Measurements from ENCODE around the gene CFAP92. TPM values are rescaled to one million over a fixed set of nuclear protein-coding genes. Genes with fewer than 3 reads are reported as not detected.
"Not testable (repeated sequence)": the region's sequence is repeated elsewhere in the genome, so short reads cannot be mapped to it uniquely, and the experiment has no call there.

Gene CFAP92
- total and polyA plus RNA-seq, 2 donors (not counting 3 experiments of a cell fraction or from before 2014, with no cell fraction given), result 0.04 to 0.62 TPM

- dilution Hi-C loops (cut with MboI; ENCODE audit: extremely low pct_ligation_motif_present, low sequenced_read_pairs), result no loop called here
- H3K4me2 ChIP-seq (ENCODE audit: insufficient read depth, low read length), result no peak overlapping the region
- H3K36me3 ChIP-seq (ENCODE audit: control insufficient read depth in 2 of 2, extremely low read depth in 1 of 2, insufficient read depth in 2 of 2, low read length in 2 of 2), result no peaks in the 10 kb centered on the region
- H2AFZ ChIP-seq (ENCODE audit: low read depth, low read length), result no peak overlapping the region
- ChIA-PET CTCF (no interaction called here), POLR2A (no interaction called here)
- no peaks in the 10 kb centered on the region for H4K20me1 ChIP-seq (replicated peaks; ENCODE audit: control insufficient read depth, extremely low read depth, insufficient read depth, low read length)
- FAIRE-seq (no peak), DNase-seq (ENCODE audit: low read depth, low spot score) (no peak)
- no peak overlapping the region for H3K4me3 ChIP-seq (replicated peaks in 1 of 3; ENCODE audit: insufficient read depth in 1 of 3, low read depth in 1 of 3, low read length in 3 of 3)
- H3K27ac ChIP-seq (ENCODE audit: insufficient read depth, low read depth, low read length), result no peak overlapping the region
- no peaks in the 10 kb centered on the region for H3K4me1 ChIP-seq (ENCODE audit: control insufficient read depth, extremely low read depth, insufficient read depth, low read length)
- H3K9ac ChIP-seq (replicated peaks; ENCODE audit: extremely low read depth, insufficient read depth, low read length), result no peak overlapping the region
- BruUV-seq (replicated peaks), result no TSS peak
- peaks cover 5% of the 10 kb centered on the region for H3K9me3 ChIP-seq (replicated peaks; ENCODE audit: control insufficient read depth, insufficient read depth, low read length)
- no peaks in the 10 kb centered on the region for H3K79me2 ChIP-seq (ENCODE audit: control insufficient read depth, insufficient read depth, low read length)
- intact Hi-C loops (cut with micrococcal nuclease), result no loop called here
- H3K27me3 ChIP-seq (ENCODE audit: control insufficient read depth in 2 of 2, insufficient read depth in 2 of 2, low read length in 2 of 2), result peaks cover 2 to 7% of the 10 kb centered on the region in 2 experiments
- no peaks in the 10 kb centered on the region for H3K9me1 ChIP-seq (replicated peaks; ENCODE audit: control insufficient read depth, extremely low read depth, insufficient read depth, low read length)
- TF ChIP-seq MYC (IDR thresholded peaks at IDR 0.05; ENCODE audit: low read depth, low read length), result no peak
- no peak for TF ChIP-seq JUN (IDR thresholded peaks at IDR 0.05; ENCODE audit: borderline replicate concordance, insufficient read depth, insufficient read length, low read depth)
- TF ChIP-seq GATA2 (IDR thresholded peaks at IDR 0.05; ENCODE audit: insufficient read depth, insufficient read length, low read depth, low read length), result no peak
- no peak for TF ChIP-seq EZH2 (IDR thresholded peaks at IDR 0.05; ENCODE audit: borderline replicate concordance, low read depth, low read length, severe bottlenecking)
- no peak for TF ChIP-seq MAX (IDR thresholded peaks at IDR 0.05; ENCODE audit: insufficient read depth, insufficient read length)
- no peak for TF ChIP-seq POLR2AphosphoS5 (IDR thresholded peaks at IDR 0.05; ENCODE audit: insufficient read depth, low read depth, low read length)
- TF ChIP-seq FOS (IDR thresholded peaks at IDR 0.05; ENCODE audit: borderline replicate concordance, insufficient read depth, low read length), result no peak
- no peak for TF ChIP-seq POLR2A (IDR thresholded peaks at IDR 0.05; ENCODE audit: low read depth, low read length)
- TF ChIP-seq, protein P1, sequence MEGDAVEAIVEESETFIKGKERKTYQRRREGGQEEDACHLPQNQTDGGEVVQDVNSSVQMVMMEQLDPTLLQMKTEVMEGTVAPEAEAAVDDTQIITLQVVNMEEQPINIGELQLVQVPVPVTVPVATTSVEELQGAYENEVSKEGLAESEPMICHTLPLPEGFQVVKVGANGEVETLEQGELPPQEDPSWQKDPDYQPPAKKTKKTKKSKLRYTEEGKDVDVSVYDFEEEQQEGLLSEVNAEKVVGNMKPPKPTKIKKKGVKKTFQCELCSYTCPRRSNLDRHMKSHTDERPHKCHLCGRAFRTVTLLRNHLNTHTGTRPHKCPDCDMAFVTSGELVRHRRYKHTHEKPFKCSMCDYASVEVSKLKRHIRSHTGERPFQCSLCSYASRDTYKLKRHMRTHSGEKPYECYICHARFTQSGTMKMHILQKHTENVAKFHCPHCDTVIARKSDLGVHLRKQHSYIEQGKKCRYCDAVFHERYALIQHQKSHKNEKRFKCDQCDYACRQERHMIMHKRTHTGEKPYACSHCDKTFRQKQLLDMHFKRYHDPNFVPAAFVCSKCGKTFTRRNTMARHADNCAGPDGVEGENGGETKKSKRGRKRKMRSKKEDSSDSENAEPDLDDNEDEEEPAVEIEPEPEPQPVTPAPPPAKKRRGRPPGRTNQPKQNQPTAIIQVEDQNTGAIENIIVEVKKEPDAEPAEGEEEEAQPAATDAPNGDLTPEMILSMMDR (IDR thresholded peaks at IDR 0.05; ENCODE audit: extremely low read depth in 1 of 2, insufficient read depth in 1 of 2, low read depth in 1 of 2, low read length in 2 of 2), result no peak
Measured at GRCh38 chr3:128929364-128929763, 64.5 kb downstream of the CFAP92 start.

DNA sequence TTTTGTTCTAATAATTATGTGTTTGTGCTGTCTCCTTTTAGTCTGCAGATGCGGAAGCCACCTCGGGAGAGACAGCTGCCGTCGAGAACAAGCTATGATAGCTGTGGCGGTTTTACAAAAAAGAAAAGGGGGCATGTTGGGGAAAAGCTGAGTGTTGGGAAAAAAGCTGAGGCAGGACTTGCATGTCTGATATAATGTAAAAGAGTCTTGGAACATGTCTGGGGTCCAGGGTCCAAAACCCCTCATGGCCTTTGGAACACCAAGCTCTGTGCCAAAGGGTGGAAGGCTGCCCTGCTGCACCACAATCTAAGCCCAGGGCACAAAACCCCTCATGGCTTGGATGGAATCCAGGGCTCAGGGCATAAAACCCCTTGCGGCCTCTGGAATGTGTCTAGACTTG lies 69.9 kb downstream of the CFAP92 start:
- H3K27ac ChIP-seq (ENCODE audit: insufficient read depth, low read depth, low read length); POLR2A ChIA-PET; H3K4me2 ChIP-seq (ENCODE audit: insufficient read depth, low read length); H4K20me1 ChIP-seq (replicated peaks; ENCODE audit: control insufficient read depth, extremely low read depth, insufficient read depth, low read length); H3K9ac ChIP-seq (replicated peaks; ENCODE audit: extremely low read depth, insufficient read depth, low read length); H3K4me1 ChIP-seq (ENCODE audit: control insufficient read depth, extremely low read depth, insufficient read depth, low read length); H3K9me1 ChIP-seq (replicated peaks; ENCODE audit: control insufficient read depth, extremely low read depth, insufficient read depth, low read length); H3K27me3 ChIP-seq (ENCODE audit: control insufficient read depth in 2 of 2, insufficient read depth in 2 of 2, low read length in 2 of 2); BruUV-seq (replicated peaks); H3K79me2 ChIP-seq (ENCODE audit: control insufficient read depth, insufficient read depth, low read length); FAIRE-seq; H2AFZ ChIP-seq (ENCODE audit: low read depth, low read length); H3K36me3 ChIP-seq (ENCODE audit: control insufficient read depth in 2 of 2, extremely low read depth in 1 of 2, insufficient read depth in 2 of 2, low read length in 2 of 2); H3K9me3 ChIP-seq (replicated peaks; ENCODE audit: control insufficient read depth, insufficient read depth, low read length); DNase-seq (ENCODE audit: low read depth, low spot score); H3K4me3 ChIP-seq (replicated peaks in 1 of 3; ENCODE audit: insufficient read depth in 1 of 3, low read depth in 1 of 3, low read length in 3 of 3): not testable (repeated sequence)
- CTCF ChIA-PET, result interaction anchor here (1.8 kb wide), 1 partner anchor 9 kb away, joined by 5 read pairs; no protein-coding TSS in a partner anchor
- dilution Hi-C loops (cut with MboI; ENCODE audit: extremely low pct_ligation_motif_present, low sequenced_read_pairs) (loop anchor here (25.0 kb wide), 1 partner anchor 188 kb away; the partner anchor contains the start of gene RAB43), intact Hi-C loops (cut with micrococcal nuclease) (loop anchor here (5.0 kb wide), 1 partner anchor 47 kb away; the partner anchor contains the start of gene ACAD9)
